ENCODE measurements around the gene CUL4A.
A peak's percentile ranks its signal among the peaks of the same experiment; 100 is the strongest.

Gene CUL4A

GRCh38 chr13:113168211-113168610 lies 41.2 kb upstream of the CUL4A start:
- H3K27ac ChIP-seq (ENCODE audit: low read depth, low read length), result no peak overlapping the region
- H3K4me3 ChIP-seq (ENCODE audit: low read length), result no peak overlapping the region
- H3K9me3 ChIP-seq (ENCODE audit: insufficient read depth, low read depth, low read length), result no peaks in the 10 kb centered on the region
- no peaks in the 10 kb centered on the region for H3K27me3 ChIP-seq (ENCODE audit: insufficient read depth, low read length)
- WGBS, result 96% methylated on average over 6 of the region's 7 CpGs
- H3K4me1 ChIP-seq (ENCODE audit: insufficient read depth, low read length), result peaks cover 12% of the 10 kb centered on the region
- H3K36me3 ChIP-seq (ENCODE audit: insufficient read depth, low read length), result peaks cover 42% of the 10 kb centered on the region
- H3K9ac ChIP-seq (ENCODE audit: low read depth, low read length), result no peak overlapping the region

GRCh38 chr13:113169277-113170272 lies 39.8 kb upstream of the CUL4A start:
- no peak overlapping the region for H3K9ac ChIP-seq (ENCODE audit: low read depth, low read length)
- no peaks in the 10 kb centered on the region for H3K27me3 ChIP-seq (ENCODE audit: insufficient read depth, low read length)
- peaks cover 10% of the 10 kb centered on the region for H3K4me1 ChIP-seq (ENCODE audit: insufficient read depth, low read length)
- H3K4me3 ChIP-seq (ENCODE audit: low read length), result no peak overlapping the region
- H3K27ac ChIP-seq (ENCODE audit: low read depth, low read length), result no peak overlapping the region; the same call in 1 of the 2 replicates
- 92% methylated on average over 13 of the region's 13 CpGs for WGBS
- H3K36me3 ChIP-seq (ENCODE audit: insufficient read depth, low read length), result peaks cover 47% of the 10 kb centered on the region
- no peaks in the 10 kb centered on the region for H3K9me3 ChIP-seq (ENCODE audit: insufficient read depth, low read depth, low read length)

- H3K27me3 ChIP-seq (ENCODE audit: insufficient read depth, low read length), result no peaks in the 10 kb centered on the region
- H3K4me1 ChIP-seq (ENCODE audit: insufficient read depth, low read length), result peaks cover 10% of the 10 kb centered on the region
- no peak overlapping the region for H3K4me3 ChIP-seq (ENCODE audit: low read length)
- H3K36me3 ChIP-seq (ENCODE audit: insufficient read depth, low read length), result peaks cover 57% of the 10 kb centered on the region
- no peak overlapping the region for H3K9ac ChIP-seq (ENCODE audit: low read depth, low read length)
- H3K27ac ChIP-seq (ENCODE audit: low read depth, low read length), result no peak overlapping the region
- H3K9me3 ChIP-seq (ENCODE audit: insufficient read depth, low read depth, low read length), result no peaks in the 10 kb centered on the region
- 83% methylated on average over 5 of the region's 5 CpGs for WGBS
These were observed 38.9 kb upstream of the CUL4A start for GRCh38 chr13:113170511-113170910.

GRCh38 chr13:113171250-113172125 lies 37.9 kb upstream of the CUL4A start:
- Histone ChIP-seq H3K36me3 (ENCODE audit: insufficient read depth, low read length) (peaks cover 67% of the 10 kb centered on the region), H3K4me3 (ENCODE audit: low read length) (no peak overlapping the region), H3K9me3 (ENCODE audit: insufficient read depth, low read depth, low read length) (no peaks in the 10 kb centered on the region), H3K27me3 (ENCODE audit: insufficient read depth, low read length) (no peaks in the 10 kb centered on the region), H3K4me1 (ENCODE audit: insufficient read depth, low read length) (peaks cover 10% of the 10 kb centered on the region), H3K27ac (ENCODE audit: low read depth, low read length) (0 out of 2 replicates have a peak overlapping the region, but pooled peaks have one; percentile 25), H3K9ac (ENCODE audit: low read depth, low read length) (no peak overlapping the region)
- WGBS, result 96% methylated on average over 34 of the region's 34 CpGs

GRCh38 chr13:113172419-113172926 lies 36.9 kb upstream of the CUL4A start:
- no peaks in the 10 kb centered on the region for H3K9me3 ChIP-seq (ENCODE audit: insufficient read depth, low read depth, low read length)
- H3K36me3 ChIP-seq (ENCODE audit: insufficient read depth, low read length), result peaks cover 70% of the 10 kb centered on the region
- no peak overlapping the region for H3K4me3 ChIP-seq (ENCODE audit: low read length)
- no peak overlapping the region for H3K27ac ChIP-seq (ENCODE audit: low read depth, low read length)
- H3K4me1 ChIP-seq (ENCODE audit: insufficient read depth, low read length), result peaks cover 10% of the 10 kb centered on the region
- no peaks in the 10 kb centered on the region for H3K27me3 ChIP-seq (ENCODE audit: insufficient read depth, low read length)
- no peak overlapping the region for H3K9ac ChIP-seq (ENCODE audit: low read depth, low read length)
- WGBS, result 97% methylated on average over 13 of the region's 13 CpGs

GRCh38 chr13:113176280-113176679 lies 33.1 kb upstream of the CUL4A start:
- no peak overlapping the region for H3K4me3 ChIP-seq (ENCODE audit: low read length)
- 75% methylated on average over 5 of the region's 5 CpGs for WGBS
- no peaks in the 10 kb centered on the region for H3K27me3 ChIP-seq (ENCODE audit: insufficient read depth, low read length)
- H3K9ac ChIP-seq (ENCODE audit: low read depth, low read length), result no peak overlapping the region
- H3K36me3 ChIP-seq (ENCODE audit: insufficient read depth, low read length), result peaks cover 84% of the 10 kb centered on the region
- no peak overlapping the region for H3K27ac ChIP-seq (ENCODE audit: low read depth, low read length)
- no peaks in the 10 kb centered on the region for H3K9me3 ChIP-seq (ENCODE audit: insufficient read depth, low read depth, low read length)
- H3K4me1 ChIP-seq (ENCODE audit: insufficient read depth, low read length), result peaks cover 20% of the 10 kb centered on the region; the same call in 1 of the 2 replicates

- Histone ChIP-seq H3K4me3 (ENCODE audit: low read length) (no peak overlapping the region), H3K9me3 (ENCODE audit: insufficient read depth, low read depth, low read length) (no peaks in the 10 kb centered on the region), H3K27ac (ENCODE audit: low read depth, low read length) (no peak overlapping the region), H3K27me3 (ENCODE audit: insufficient read depth, low read length) (no peaks in the 10 kb centered on the region), H3K9ac (ENCODE audit: low read depth, low read length) (no peak overlapping the region), H3K4me1 (ENCODE audit: insufficient read depth, low read length) (peaks cover 20% of the 10 kb centered on the region; the same call in 1 of the 2 replicates), H3K36me3 (ENCODE audit: insufficient read depth, low read length) (peaks cover 84% of the 10 kb centered on the region)
- WGBS, result 96% methylated on average over 12 of the region's 14 CpGs
These were observed 32.6 kb upstream of the CUL4A start for GRCh38 chr13:113176822-113177221.

GRCh38 chr13:113178070-113178895 lies 31.1 kb upstream of the CUL4A start:
- Histone ChIP-seq H3K4me3 (ENCODE audit: low read length) (no peak overlapping the region), H3K27me3 (ENCODE audit: insufficient read depth, low read length) (no peaks in the 10 kb centered on the region), H3K9ac (ENCODE audit: low read depth, low read length) (no peak overlapping the region), H3K9me3 (ENCODE audit: insufficient read depth, low read depth, low read length) (no peaks in the 10 kb centered on the region), H3K27ac (ENCODE audit: low read depth, low read length) (peak overlapping the region; percentile 74; the same call in 1 of the 2 replicates), H3K4me1 (ENCODE audit: insufficient read depth, low read length) (peaks cover 20% of the 10 kb centered on the region; the same call in 1 of the 2 replicates), H3K36me3 (ENCODE audit: insufficient read depth, low read length) (peaks cover 88% of the 10 kb centered on the region)
- WGBS, result 94% methylated on average over 24 of the region's 25 CpGs

- H3K4me1 ChIP-seq (ENCODE audit: insufficient read depth, low read length), result peaks cover 20% of the 10 kb centered on the region; the same call in 1 of the 2 replicates
- no peak overlapping the region for H3K4me3 ChIP-seq (ENCODE audit: low read length)
- H3K27ac ChIP-seq (ENCODE audit: low read depth, low read length), result peak overlapping the region; percentile 74; the same call in 1 of the 2 replicates
- no peaks in the 10 kb centered on the region for H3K27me3 ChIP-seq (ENCODE audit: insufficient read depth, low read length)
- WGBS, result 78% methylated on average over 3 of the region's 3 CpGs
- peaks cover 89% of the 10 kb centered on the region for H3K36me3 ChIP-seq (ENCODE audit: insufficient read depth, low read length)
- no peak overlapping the region for H3K9ac ChIP-seq (ENCODE audit: low read depth, low read length)
- no peaks in the 10 kb centered on the region for H3K9me3 ChIP-seq (ENCODE audit: insufficient read depth, low read depth, low read length)
These were observed 30.6 kb upstream of the CUL4A start for GRCh38 chr13:113178896-113179167.

All from HUES64 (cell line).